RWPE2 (cell line): Measurements from ENCODE around the gene LRRIQ1.

Source experiments
- ATAC-seq: fragments of 200-7000 bp; cut with Tn5 transposase; 3 replicates; pipeline ENCODE4 v1.9.1; 2021; ENCODE audit warnings: low read depth
- DNase-seq: peaks from one replicate; pipeline ENCODE4 v3.0.0-alpha.2; 2020; ENCODE audit warnings: low spot score
- H3K27ac ChIP-seq: fragments of 450-650 bp; 2 replicates; pipeline ENCODE4 v1.5.1; 2017; ENCODE audit warnings: mild to moderate bottlenecking; ENCODE audit not compliant: poor library complexity, severe bottlenecking
- H3K27me3 ChIP-seq: fragments of 250-450 bp; sonication (Bioruptor Pico); 2 replicates; pipeline ENCODE4 v1.5.1; 2021; ENCODE audit warnings: mild to moderate bottlenecking, moderate library complexity; ENCODE audit not compliant: insufficient read depth, poor library complexity, severe bottlenecking
- H3K36me3 ChIP-seq: fragments of 250-450 bp; sonication (Bioruptor Pico); 2 replicates; pipeline ENCODE4 v1.5.1; 2020; ENCODE audit warnings: low read depth, mild to moderate bottlenecking, moderate library complexity
- H3K4me1 ChIP-seq: fragments of 250-450 bp; sonication (Bioruptor Pico); 2 replicates; pipeline ENCODE4 v1.5.1; 2021; ENCODE audit warnings: mild to moderate bottlenecking, moderate library complexity; ENCODE audit not compliant: insufficient read depth, poor library complexity, severe bottlenecking
- H3K4me3 ChIP-seq: fragments of 250-450 bp; sonication (Bioruptor Pico); 2 replicates; pipeline ENCODE4 v1.5.1; 2021; ENCODE audit warnings: mild to moderate bottlenecking, moderate library complexity; ENCODE audit not compliant: severe bottlenecking
- H3K9me3 ChIP-seq: fragments of 250-450 bp; sonication (Bioruptor Pico); 2 replicates; pipeline ENCODE4 v1.5.1; 2021; ENCODE audit warnings: mild to moderate bottlenecking, moderate library complexity; ENCODE audit not compliant: severe bottlenecking
- CTCF ChIP-seq: fragments of 450-650 bp; IDR thresholded peaks from one replicate; pipeline ENCODE4 v1.5.1; 2017; ENCODE audit warnings: mild to moderate bottlenecking, moderate library complexity; ENCODE audit not compliant: poor library complexity, severe bottlenecking

LRRIQ1 gene

GRCh38 chr12:85280984-85281630 is 245.0 kb downstream of the LRRIQ1 start:
- H3K27me3 ChIP-seq = peaks cover 93% of the 10 kb centered on the region
- TF ChIP-seq CTCF = no peak
- no peaks in the 10 kb centered on the region for H3K36me3 ChIP-seq
- no peaks in the 10 kb centered on the region for H3K4me1 ChIP-seq
- peak overlapping the region; percentile 10 for H3K4me3 ChIP-seq
- H3K9me3 ChIP-seq = no peaks in the 10 kb centered on the region
- H3K27ac ChIP-seq = no peak overlapping the region
- no peak for ATAC-seq
- no peak for DNase-seq

- peaks cover 93% of the 10 kb centered on the region for H3K27me3 ChIP-seq
- H3K36me3 ChIP-seq = no peaks in the 10 kb centered on the region
- no peak for TF ChIP-seq CTCF
- no peak overlapping the region for H3K4me3 ChIP-seq
- H3K9me3 ChIP-seq = no peaks in the 10 kb centered on the region
- DNase-seq = no peak
- no peak for ATAC-seq
- H3K27ac ChIP-seq = no peak overlapping the region
- no peaks in the 10 kb centered on the region for H3K4me1 ChIP-seq
These were observed 245.6 kb downstream of the LRRIQ1 start for GRCh38 chr12:85281636-85282312.

- Histone ChIP-seq H3K4me3 (no peak overlapping the region), H3K27ac (no peak overlapping the region), H3K27me3 (peaks cover 76% of the 10 kb centered on the region), H3K4me1 (no peaks in the 10 kb centered on the region), H3K9me3 (no peaks in the 10 kb centered on the region), H3K36me3 (no peaks in the 10 kb centered on the region)
- no peak for TF ChIP-seq CTCF
- DNase-seq = no peak
- no peak for ATAC-seq
These were observed 247.4 kb downstream of the LRRIQ1 start for GRCh38 chr12:85283560-85283959.
